WTC11 (cell line): ENCODE results near the gene ARHGAP15. TPM values are rescaled to one million over a fixed set of nuclear protein-coding genes. Genes with fewer than 3 reads are reported as not detected.

Source experiments
- ATAC-seq: fragments of 200-7000 bp; cut with Tn5 transposase; 2 replicates; pipeline ENCODE4 v1.10.0; 2021; ENCODE audit warnings: mild to moderate bottlenecking, moderate library complexity
- CTCF ChIA-PET: fragments of 300-600 bp; sonication (Branson Sonifier 250); formaldehyde crosslinking; loops from one replicate; lab custom pipeline; 2021; ENCODE audit warnings: antibody characterized with exemption; lab: Charles Lee
- POLR2A ChIA-PET: fragments of 350-600 bp; sonication (Branson Sonifier 250); formaldehyde crosslinking; loops from one replicate; lab custom pipeline; 2021; ENCODE audit warnings: antibody characterized with exemption; lab: Charles Lee
- DNase-seq: peaks from one replicate; pipeline ENCODE4 v3.0.0; 2021; ENCODE audit warnings: low spot score
- H3K27ac Mint-ChIP-seq: 2 replicates; pipeline ENCODE4 v1.8.0; 2021; ENCODE audit warnings: mixed read lengths
- H3K27me3 Mint-ChIP-seq: 2 replicates; pipeline ENCODE4 v1.8.0; 2021; ENCODE audit warnings: low read depth, mild to moderate bottlenecking, moderate library complexity, mixed read lengths
- H3K36me3 Mint-ChIP-seq: 2 replicates; pipeline ENCODE4 v1.8.0; 2021; ENCODE audit warnings: mixed read lengths
- H3K4me1 Mint-ChIP-seq: 2 replicates; pipeline ENCODE4 v1.8.0; 2022; ENCODE audit warnings: mixed read lengths
- H3K4me3 Mint-ChIP-seq: 2 replicates; pipeline ENCODE4 v1.8.0; 2021; ENCODE audit warnings: mild to moderate bottlenecking, moderate library complexity, mixed read lengths
- H3K9me3 Mint-ChIP-seq: 2 replicates; pipeline ENCODE4 v1.8.0; 2021; ENCODE audit warnings: mixed read lengths
- CREB1 ChIP-seq: sonication (generic); formaldehyde crosslinking; IDR thresholded peaks from 2 replicates; pipeline ENCODE4 v1.8.0; 2023; ENCODE audit warnings: mild to moderate bottlenecking, missing genetic modification reagents
- FOXP1 ChIP-seq: sonication (generic); formaldehyde crosslinking; IDR thresholded peaks from 2 replicates; pipeline ENCODE4 v1.8.0; 2022; ENCODE audit warnings: missing genetic modification reagents, mild to moderate bottlenecking, moderate library complexity, borderline replicate concordance
- GABPB1 ChIP-seq: sonication (generic); formaldehyde crosslinking; IDR thresholded peaks from 2 replicates; pipeline ENCODE4 v1.8.1; 2023; ENCODE audit warnings: mild to moderate bottlenecking, missing genetic modification reagents
- GRHL2 ChIP-seq: fragments of 250-450 bp; sonication (Bioruptor Pico); IDR thresholded peaks from 2 replicates; pipeline ENCODE4 v1.8.0; 2022; ENCODE audit warnings: mild to moderate bottlenecking, moderate library complexity; ENCODE audit not compliant: insufficient replicate concordance, severe bottlenecking
- GTF2I ChIP-seq: fragments of 250-450 bp; sonication (Bioruptor Pico); conservative IDR thresholded peaks from 2 replicates; pipeline ENCODE4 v1.4.0; 2021; ENCODE audit warnings: mild to moderate bottlenecking
- NFYB ChIP-seq: sonication (generic); formaldehyde crosslinking; conservative IDR thresholded peaks from 2 replicates; pipeline ENCODE4 v1.8.0; 2022; ENCODE audit warnings: low read depth, missing genetic modification reagents
- NR1H2 ChIP-seq: sonication (generic); formaldehyde crosslinking; IDR thresholded peaks from 2 replicates; pipeline ENCODE4 v1.9.0; 2021; ENCODE audit warnings: mild to moderate bottlenecking, moderate library complexity, missing genetic modification reagents
- OVOL2 ChIP-seq: fragments of 250-450 bp; sonication (Bioruptor Pico); IDR thresholded peaks from 2 replicates; pipeline ENCODE4 v1.9.0; 2021; ENCODE audit warnings: mild to moderate bottlenecking, borderline replicate concordance
- RORB ChIP-seq: fragments of 250-450 bp; sonication (Bioruptor Pico); IDR thresholded peaks from 2 replicates; pipeline ENCODE4 v1.9.0; 2021; ENCODE audit warnings: mild to moderate bottlenecking
- TCF7 ChIP-seq: sonication (generic); formaldehyde crosslinking; IDR thresholded peaks from 2 replicates; pipeline ENCODE4 v1.8.0; 2022; ENCODE audit warnings: mild to moderate bottlenecking, low read depth, missing genetic modification reagents, moderate library complexity
- ZNF263 ChIP-seq: sonication (generic); formaldehyde crosslinking; IDR thresholded peaks from 2 replicates; pipeline ENCODE4 v1.8.1; 2022; ENCODE audit warnings: low read depth, mild to moderate bottlenecking, moderate library complexity, missing genetic modification reagents
- total RNA-seq: library from RNA; stranded (reverse); gene quantifications from 3 replicates; pipeline ENCODE4 v1.2.3, GENCODE V29; 2021
- TF ChIP-seq, protein P1 (sequence below): fragments of 250-450 bp; sonication (Bioruptor Pico); IDR thresholded peaks from 2 replicates; pipeline ENCODE4 v1.9.0; 2021; ENCODE audit warnings: mild to moderate bottlenecking, borderline replicate concordance
- TF ChIP-seq, protein P2 (sequence below): sonication (generic); formaldehyde crosslinking; IDR thresholded peaks from 2 replicates; pipeline ENCODE4 v1.8.1; 2023; ENCODE audit warnings: mild to moderate bottlenecking, moderate library complexity, missing genetic modification reagents
- TF ChIP-seq, protein P3 (sequence below): sonication (generic); formaldehyde crosslinking; IDR thresholded peaks from 2 replicates; pipeline ENCODE4 v1.8.0; 2022; ENCODE audit warnings: mild to moderate bottlenecking, missing genetic modification reagents
- TF ChIP-seq, protein P4 (sequence below): sonication (generic); formaldehyde crosslinking; IDR thresholded peaks from 2 replicates; pipeline ENCODE4 v1.8.0; 2022; ENCODE audit warnings: missing genetic modification reagents
- TF ChIP-seq, protein P5 (sequence below): fragments of 250-450 bp; sonication (Bioruptor Pico); IDR thresholded peaks from 2 replicates; pipeline ENCODE4 v1.9.0; 2021; ENCODE audit warnings: mild to moderate bottlenecking

The ARHGAP15 gene
- total RNA-seq, 1 experiment from 2014 or later: 0.28 TPM

DNA sequence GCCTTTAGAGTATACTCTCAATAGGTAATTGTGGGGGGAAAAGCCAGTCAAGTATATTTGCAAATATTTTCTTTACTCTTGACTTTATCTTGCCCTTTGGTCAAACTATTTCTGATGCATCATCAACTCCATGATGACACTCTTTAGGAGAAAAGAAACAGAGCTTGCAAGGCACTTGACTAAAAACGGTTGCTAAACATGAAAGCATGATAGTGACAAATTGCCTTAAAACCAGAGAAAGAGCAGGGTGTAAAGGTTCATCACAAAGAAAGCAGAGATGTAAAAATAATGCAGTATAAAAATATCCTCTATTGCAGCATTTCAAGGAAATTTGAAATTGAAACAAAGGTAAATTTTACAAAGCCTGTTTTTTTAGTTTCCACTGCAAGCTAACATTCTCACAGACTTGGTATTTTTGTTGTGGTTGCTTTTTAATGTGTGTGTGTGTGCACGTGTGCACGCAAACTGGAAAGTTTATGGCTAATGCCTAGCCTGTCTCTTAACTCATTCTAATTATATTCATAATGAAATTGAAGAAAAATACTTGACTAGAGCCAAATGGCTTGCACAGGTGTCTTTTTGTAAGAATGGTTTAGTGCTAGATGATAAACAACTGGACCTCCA is 503.6 kb downstream of the ARHGAP15 start:
- Mint-ChIP-seq H3K4me3 (no peak overlapping the region), H3K4me1 (no peaks in the 10 kb centered on the region), H3K27me3 (0 out of 2 replicates have a peak, but pooled peaks cover 3% of the 10 kb centered on the region), H3K9me3 (peaks cover 19% of the 10 kb centered on the region), H3K36me3 (peaks cover 5% of the 10 kb centered on the region), H3K27ac (no peak overlapping the region)
- ATAC-seq (no peak), DNase-seq (no peak)
- POLR2A ChIA-PET: no interaction called here
- TF ChIP-seq GRHL2 (CRISPR knock-in tag) (no peak), RORB (CRISPR knock-in tag) (no peak), TCF7 (CRISPR knock-in tag) (no peak)
- CTCF ChIA-PET: no interaction called here

DNA sequence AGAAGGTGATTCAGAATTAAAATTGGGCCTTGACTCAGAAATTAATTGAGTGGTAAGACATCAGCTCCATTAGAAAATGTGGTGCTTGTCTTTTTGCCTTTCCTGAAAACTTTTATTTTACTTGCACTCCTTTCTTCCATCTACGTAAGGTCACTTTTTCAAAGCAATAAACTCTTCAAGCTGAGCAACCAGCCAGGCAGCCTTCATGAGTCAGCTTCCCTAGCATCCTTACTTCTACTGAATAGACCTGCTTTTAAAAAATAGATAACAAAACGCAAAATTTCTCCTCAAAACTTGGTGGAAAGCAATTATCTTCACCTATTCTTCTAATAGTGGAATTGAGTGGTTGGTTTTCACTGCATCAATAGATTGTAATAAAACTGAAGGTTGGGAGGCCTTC is 504.2 kb downstream of the ARHGAP15 start:
- no peaks in the 10 kb centered on the region for H3K4me1 Mint-ChIP-seq
- DNase-seq: no peak
- CTCF ChIA-PET: no interaction called here
- peaks cover 14% of the 10 kb centered on the region for H3K9me3 Mint-ChIP-seq
- peaks cover 5% of the 10 kb centered on the region for H3K36me3 Mint-ChIP-seq
- no peak for ATAC-seq
- TF ChIP-seq, protein P1, sequence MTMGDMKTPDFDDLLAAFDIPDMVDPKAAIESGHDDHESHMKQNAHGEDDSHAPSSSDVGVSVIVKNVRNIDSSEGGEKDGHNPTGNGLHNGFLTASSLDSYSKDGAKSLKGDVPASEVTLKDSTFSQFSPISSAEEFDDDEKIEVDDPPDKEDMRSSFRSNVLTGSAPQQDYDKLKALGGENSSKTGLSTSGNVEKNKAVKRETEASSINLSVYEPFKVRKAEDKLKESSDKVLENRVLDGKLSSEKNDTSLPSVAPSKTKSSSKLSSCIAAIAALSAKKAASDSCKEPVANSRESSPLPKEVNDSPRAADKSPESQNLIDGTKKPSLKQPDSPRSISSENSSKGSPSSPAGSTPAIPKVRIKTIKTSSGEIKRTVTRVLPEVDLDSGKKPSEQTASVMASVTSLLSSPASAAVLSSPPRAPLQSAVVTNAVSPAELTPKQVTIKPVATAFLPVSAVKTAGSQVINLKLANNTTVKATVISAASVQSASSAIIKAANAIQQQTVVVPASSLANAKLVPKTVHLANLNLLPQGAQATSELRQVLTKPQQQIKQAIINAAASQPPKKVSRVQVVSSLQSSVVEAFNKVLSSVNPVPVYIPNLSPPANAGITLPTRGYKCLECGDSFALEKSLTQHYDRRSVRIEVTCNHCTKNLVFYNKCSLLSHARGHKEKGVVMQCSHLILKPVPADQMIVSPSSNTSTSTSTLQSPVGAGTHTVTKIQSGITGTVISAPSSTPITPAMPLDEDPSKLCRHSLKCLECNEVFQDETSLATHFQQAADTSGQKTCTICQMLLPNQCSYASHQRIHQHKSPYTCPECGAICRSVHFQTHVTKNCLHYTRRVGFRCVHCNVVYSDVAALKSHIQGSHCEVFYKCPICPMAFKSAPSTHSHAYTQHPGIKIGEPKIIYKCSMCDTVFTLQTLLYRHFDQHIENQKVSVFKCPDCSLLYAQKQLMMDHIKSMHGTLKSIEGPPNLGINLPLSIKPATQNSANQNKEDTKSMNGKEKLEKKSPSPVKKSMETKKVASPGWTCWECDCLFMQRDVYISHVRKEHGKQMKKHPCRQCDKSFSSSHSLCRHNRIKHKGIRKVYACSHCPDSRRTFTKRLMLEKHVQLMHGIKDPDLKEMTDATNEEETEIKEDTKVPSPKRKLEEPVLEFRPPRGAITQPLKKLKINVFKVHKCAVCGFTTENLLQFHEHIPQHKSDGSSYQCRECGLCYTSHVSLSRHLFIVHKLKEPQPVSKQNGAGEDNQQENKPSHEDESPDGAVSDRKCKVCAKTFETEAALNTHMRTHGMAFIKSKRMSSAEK (CRISPR knock-in tag): no peak
- TF ChIP-seq CREB1 (CRISPR knock-in tag): no peak
- TF ChIP-seq, all 79 proteins: peak for 0
- H3K4me3 Mint-ChIP-seq: no peak overlapping the region
- H3K27me3 Mint-ChIP-seq: 0 out of 2 replicates have a peak, but pooled peaks cover 3% of the 10 kb centered on the region
- POLR2A ChIA-PET: no interaction called here
- no peak overlapping the region for H3K27ac Mint-ChIP-seq

DNA sequence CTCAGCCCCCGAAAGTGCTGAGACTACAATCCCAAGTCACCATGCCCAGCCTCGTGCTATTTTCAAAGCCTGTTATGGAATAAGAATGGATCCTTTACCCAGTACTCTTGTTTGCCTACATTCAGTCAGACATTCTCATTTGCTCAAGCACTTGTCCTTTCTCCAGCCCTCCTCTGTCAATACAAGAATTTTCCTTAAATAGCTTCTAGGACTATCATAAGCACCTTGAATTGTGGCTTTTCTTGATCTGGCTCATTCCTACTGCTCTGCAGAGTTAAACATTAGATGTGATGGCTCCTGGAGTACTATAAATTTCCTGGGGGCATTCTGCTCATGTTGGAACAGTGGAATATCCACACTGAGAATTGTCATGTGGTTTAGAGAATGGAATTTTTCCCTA is 506.1 kb downstream of the ARHGAP15 start:
- peaks cover 5% of the 10 kb centered on the region for H3K36me3 Mint-ChIP-seq
- ATAC-seq (no peak), DNase-seq (no peak)
- POLR2A ChIA-PET: no interaction called here
- peaks cover 14% of the 10 kb centered on the region for H3K9me3 Mint-ChIP-seq
- no peak overlapping the region for H3K27ac Mint-ChIP-seq
- no peaks in the 10 kb centered on the region for H3K4me1 Mint-ChIP-seq
- CTCF ChIA-PET: no interaction called here
- H3K4me3 Mint-ChIP-seq: no peak overlapping the region
- TF ChIP-seq GTF2I (CRISPR knock-in tag) (no peak), FOXP1 (CRISPR knock-in tag) (no peak), GRHL2 (CRISPR knock-in tag) (no peak), OVOL2 (CRISPR knock-in tag) (no peak), NR1H2 (no peak), GABPB1 (CRISPR knock-in tag) (no peak), NFYB (CRISPR knock-in tag) (no peak), ZNF263 (CRISPR knock-in tag) (no peak)
- TF ChIP-seq, protein P2, sequence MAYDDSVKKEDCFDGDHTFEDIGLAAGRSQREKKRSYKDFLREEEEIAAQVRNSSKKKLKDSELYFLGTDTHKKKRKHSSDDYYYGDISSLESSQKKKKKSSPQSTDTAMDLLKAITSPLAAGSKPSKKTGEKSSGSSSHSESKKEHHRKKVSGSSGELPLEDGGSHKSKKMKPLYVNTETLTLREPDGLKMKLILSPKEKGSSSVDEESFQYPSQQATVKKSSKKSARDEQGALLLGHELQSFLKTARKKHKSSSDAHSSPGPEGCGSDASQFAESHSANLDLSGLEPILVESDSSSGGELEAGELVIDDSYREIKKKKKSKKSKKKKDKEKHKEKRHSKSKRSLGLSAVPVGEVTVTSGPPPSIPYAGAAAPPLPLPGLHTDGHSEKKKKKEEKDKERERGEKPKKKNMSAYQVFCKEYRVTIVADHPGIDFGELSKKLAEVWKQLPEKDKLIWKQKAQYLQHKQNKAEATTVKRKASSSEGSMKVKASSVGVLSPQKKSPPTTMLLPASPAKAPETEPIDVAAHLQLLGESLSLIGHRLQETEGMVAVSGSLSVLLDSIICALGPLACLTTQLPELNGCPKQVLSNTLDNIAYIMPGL (CRISPR knock-in tag): no peak
- TF ChIP-seq, protein P3, sequence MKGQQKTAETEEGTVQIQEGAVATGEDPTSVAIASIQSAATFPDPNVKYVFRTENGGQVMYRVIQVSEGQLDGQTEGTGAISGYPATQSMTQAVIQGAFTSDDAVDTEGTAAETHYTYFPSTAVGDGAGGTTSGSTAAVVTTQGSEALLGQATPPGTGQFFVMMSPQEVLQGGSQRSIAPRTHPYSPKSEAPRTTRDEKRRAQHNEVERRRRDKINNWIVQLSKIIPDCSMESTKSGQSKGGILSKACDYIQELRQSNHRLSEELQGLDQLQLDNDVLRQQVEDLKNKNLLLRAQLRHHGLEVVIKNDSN (CRISPR knock-in tag): no peak
- TF ChIP-seq, protein P4, sequence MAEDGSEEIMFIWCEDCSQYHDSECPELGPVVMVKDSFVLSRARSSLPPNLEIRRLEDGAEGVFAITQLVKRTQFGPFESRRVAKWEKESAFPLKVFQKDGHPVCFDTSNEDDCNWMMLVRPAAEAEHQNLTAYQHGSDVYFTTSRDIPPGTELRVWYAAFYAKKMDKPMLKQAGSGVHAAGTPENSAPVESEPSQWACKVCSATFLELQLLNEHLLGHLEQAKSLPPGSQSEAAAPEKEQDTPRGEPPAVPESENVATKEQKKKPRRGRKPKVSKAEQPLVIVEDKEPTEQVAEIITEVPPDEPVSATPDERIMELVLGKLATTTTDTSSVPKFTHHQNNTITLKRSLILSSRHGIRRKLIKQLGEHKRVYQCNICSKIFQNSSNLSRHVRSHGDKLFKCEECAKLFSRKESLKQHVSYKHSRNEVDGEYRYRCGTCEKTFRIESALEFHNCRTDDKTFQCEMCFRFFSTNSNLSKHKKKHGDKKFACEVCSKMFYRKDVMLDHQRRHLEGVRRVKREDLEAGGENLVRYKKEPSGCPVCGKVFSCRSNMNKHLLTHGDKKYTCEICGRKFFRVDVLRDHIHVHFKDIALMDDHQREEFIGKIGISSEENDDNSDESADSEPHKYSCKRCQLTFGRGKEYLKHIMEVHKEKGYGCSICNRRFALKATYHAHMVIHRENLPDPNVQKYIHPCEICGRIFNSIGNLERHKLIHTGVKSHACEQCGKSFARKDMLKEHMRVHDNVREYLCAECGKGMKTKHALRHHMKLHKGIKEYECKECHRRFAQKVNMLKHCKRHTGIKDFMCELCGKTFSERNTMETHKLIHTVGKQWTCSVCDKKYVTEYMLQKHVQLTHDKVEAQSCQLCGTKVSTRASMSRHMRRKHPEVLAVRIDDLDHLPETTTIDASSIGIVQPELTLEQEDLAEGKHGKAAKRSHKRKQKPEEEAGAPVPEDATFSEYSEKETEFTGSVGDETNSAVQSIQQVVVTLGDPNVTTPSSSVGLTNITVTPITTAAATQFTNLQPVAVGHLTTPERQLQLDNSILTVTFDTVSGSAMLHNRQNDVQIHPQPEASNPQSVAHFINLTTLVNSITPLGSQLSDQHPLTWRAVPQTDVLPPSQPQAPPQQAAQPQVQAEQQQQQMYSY (CRISPR knock-in tag): no peak
- TF ChIP-seq, protein P5, sequence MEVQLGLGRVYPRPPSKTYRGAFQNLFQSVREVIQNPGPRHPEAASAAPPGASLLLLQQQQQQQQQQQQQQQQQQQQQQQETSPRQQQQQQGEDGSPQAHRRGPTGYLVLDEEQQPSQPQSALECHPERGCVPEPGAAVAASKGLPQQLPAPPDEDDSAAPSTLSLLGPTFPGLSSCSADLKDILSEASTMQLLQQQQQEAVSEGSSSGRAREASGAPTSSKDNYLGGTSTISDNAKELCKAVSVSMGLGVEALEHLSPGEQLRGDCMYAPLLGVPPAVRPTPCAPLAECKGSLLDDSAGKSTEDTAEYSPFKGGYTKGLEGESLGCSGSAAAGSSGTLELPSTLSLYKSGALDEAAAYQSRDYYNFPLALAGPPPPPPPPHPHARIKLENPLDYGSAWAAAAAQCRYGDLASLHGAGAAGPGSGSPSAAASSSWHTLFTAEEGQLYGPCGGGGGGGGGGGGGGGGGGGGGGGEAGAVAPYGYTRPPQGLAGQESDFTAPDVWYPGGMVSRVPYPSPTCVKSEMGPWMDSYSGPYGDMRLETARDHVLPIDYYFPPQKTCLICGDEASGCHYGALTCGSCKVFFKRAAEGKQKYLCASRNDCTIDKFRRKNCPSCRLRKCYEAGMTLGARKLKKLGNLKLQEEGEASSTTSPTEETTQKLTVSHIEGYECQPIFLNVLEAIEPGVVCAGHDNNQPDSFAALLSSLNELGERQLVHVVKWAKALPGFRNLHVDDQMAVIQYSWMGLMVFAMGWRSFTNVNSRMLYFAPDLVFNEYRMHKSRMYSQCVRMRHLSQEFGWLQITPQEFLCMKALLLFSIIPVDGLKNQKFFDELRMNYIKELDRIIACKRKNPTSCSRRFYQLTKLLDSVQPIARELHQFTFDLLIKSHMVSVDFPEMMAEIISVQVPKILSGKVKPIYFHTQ: no peak
- 0 out of 2 replicates have a peak, but pooled peaks cover 3% of the 10 kb centered on the region for H3K27me3 Mint-ChIP-seq
